SK-N-SH treated with all-trans-retinoic acid at 6 μM for 48 hours (cell line): Measurements from ENCODE around the gene KRTCAP2.

Experiments
- ARNTL ChIP-seq: fragments of 450-650 bp; formaldehyde crosslinking; IDR thresholded peaks from 2 replicates; pipeline ENCODE4 v1.5.0; 2020; ENCODE audit warnings: low read depth, mild to moderate bottlenecking, moderate library complexity, borderline replicate concordance
- BACH2 ChIP-seq: fragments of 250-450 bp; sonication (Bioruptor Pico); IDR thresholded peaks from 2 replicates; pipeline ENCODE4 v1.9.0; 2021; ENCODE audit warnings: mild to moderate bottlenecking, borderline replicate concordance
- CREB5 ChIP-seq: fragments of 250-450 bp; sonication (Bioruptor Pico); IDR thresholded peaks from 2 replicates; pipeline ENCODE4 v1.5.1; 2020; ENCODE audit warnings: low read depth, mild to moderate bottlenecking, moderate library complexity
- ESRRG ChIP-seq: fragments of 250-450 bp; sonication (Bioruptor Pico); IDR thresholded peaks from 2 replicates; pipeline ENCODE4 v1.6.1; 2021; ENCODE audit warnings: mild to moderate bottlenecking
- ZC3H10 ChIP-seq: fragments of 250-450 bp; sonication (Bioruptor Pico); IDR thresholded peaks from 2 replicates; pipeline ENCODE4 v1.5.1; 2021; ENCODE audit warnings: mild to moderate bottlenecking, moderate library complexity
- ZFP3 ChIP-seq: fragments of 250-450 bp; sonication (Bioruptor Pico); IDR thresholded peaks from 2 replicates; pipeline ENCODE4 v1.5.0; 2020; ENCODE audit warnings: mild to moderate bottlenecking, moderate library complexity
- ZFP30 ChIP-seq: fragments of 450-650 bp; formaldehyde crosslinking; IDR thresholded peaks from 2 replicates; pipeline ENCODE4 v1.5.0; 2022; ENCODE audit warnings: mild to moderate bottlenecking, moderate library complexity
- ZNF8 ChIP-seq: fragments of 450-650 bp; formaldehyde crosslinking; IDR thresholded peaks from 2 replicates; pipeline ENCODE4 v1.5.0; 2020; ENCODE audit warnings: mild to moderate bottlenecking, moderate library complexity

- TF ChIP-seq ZNF8 (CRISPR knock-in tag), result no peak
- no peak for TF ChIP-seq ESRRG (CRISPR knock-in tag)
- TF ChIP-seq CREB5 (CRISPR knock-in tag), result no peak
- TF ChIP-seq BACH2 (CRISPR knock-in tag), result no peak
- no peak for TF ChIP-seq ZFP30 (CRISPR knock-in tag)
- TF ChIP-seq ZC3H10, result no peak
- no peak for TF ChIP-seq ARNTL (CRISPR knock-in tag)
- no peak for TF ChIP-seq ZFP3 (CRISPR knock-in tag)
Observed at GRCh38 chr1:155174324-155175280, 1.5 kb upstream of the KRTCAP2 start.
